ENCODE measurements around the gene UNC119B.

The UNC119B gene

GRCh38 chr12:120678572-120678971 lies 31.7 kb upstream of the UNC119B start:
- ChIA-PET POLR2A (ENCODE audit: low non-redundant PET) (no interaction called here), CTCF (interaction anchor here (1.5 kb wide), 1 partner anchor 30 kb away, joined by 8 read pairs; no protein-coding TSS in a partner anchor)
- no peak for DNase-seq (ENCODE audit: low spot score)
- no peak overlapping the region for H3K27ac ChIP-seq
- TF ChIP-seq, protein P1, sequence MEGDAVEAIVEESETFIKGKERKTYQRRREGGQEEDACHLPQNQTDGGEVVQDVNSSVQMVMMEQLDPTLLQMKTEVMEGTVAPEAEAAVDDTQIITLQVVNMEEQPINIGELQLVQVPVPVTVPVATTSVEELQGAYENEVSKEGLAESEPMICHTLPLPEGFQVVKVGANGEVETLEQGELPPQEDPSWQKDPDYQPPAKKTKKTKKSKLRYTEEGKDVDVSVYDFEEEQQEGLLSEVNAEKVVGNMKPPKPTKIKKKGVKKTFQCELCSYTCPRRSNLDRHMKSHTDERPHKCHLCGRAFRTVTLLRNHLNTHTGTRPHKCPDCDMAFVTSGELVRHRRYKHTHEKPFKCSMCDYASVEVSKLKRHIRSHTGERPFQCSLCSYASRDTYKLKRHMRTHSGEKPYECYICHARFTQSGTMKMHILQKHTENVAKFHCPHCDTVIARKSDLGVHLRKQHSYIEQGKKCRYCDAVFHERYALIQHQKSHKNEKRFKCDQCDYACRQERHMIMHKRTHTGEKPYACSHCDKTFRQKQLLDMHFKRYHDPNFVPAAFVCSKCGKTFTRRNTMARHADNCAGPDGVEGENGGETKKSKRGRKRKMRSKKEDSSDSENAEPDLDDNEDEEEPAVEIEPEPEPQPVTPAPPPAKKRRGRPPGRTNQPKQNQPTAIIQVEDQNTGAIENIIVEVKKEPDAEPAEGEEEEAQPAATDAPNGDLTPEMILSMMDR (conservative IDR thresholded peaks at IDR 0.05; ENCODE audit: low read depth), result no peak

DNA sequence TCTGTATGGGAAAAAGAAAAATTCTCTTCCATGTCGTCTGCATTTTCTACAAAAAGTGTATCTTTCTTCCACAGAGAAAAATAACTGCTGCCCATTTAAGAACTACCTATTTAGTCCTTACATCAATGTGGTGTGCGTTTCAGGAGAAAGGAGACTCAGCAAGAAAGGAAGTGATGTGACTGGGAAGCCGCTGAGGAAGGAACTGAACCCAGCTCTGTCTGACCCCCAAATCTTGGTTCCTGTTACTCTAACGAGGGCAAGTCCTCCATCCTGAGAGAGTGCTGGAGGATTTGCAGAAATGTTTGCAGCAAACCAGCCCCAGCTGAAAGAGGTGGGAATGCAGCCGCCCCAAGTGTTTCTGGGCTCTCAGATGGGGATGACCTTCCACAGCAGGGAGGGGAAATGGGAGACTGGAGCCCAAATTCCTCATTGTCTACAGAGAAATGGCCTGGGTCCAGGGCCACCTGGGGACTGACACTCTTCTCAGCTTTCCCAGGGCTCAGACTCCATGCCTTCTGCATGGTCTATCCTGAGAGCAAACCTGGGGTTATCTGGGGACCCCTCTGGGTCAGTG lies 30.0 kb upstream of the UNC119B start:
- CTCF ChIA-PET, result no interaction called here
- no peak overlapping the region for H3K27ac ChIP-seq
- POLR2A ChIA-PET (ENCODE audit: low non-redundant PET), result no interaction called here
- no peak for DNase-seq (ENCODE audit: low spot score)
- TF ChIP-seq, protein P1 (conservative IDR thresholded peaks at IDR 0.05; ENCODE audit: low read depth), result no peak

DNA sequence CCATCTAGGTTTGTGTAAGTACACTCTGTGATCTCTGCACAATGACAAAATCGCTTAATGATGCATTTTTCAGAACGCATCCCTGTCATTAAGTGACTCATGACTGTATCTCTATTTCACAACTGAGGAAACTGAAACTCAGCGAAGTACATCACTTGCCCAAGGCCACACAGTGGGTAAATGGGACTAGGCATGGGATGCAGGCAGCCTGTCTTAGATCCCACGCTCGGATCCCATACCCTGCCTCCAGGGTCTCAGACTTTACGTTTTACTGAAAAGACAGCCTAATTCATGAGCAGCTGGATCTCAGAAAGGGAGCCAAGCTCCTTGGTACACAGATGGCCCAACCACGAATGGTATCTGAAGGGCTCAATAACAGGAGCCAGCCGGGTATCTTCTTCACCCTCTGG lies 25.7 kb upstream of the UNC119B start:
- CTCF ChIA-PET, result interaction anchor here (1.0 kb wide), 1 partner anchor 36 kb away, joined by 4 read pairs; no protein-coding TSS in a partner anchor
- peak overlapping the region; percentile 51 for H3K27ac ChIP-seq
- POLR2A ChIA-PET (ENCODE audit: low non-redundant PET), result no interaction called here
- TF ChIP-seq, protein P1 (conservative IDR thresholded peaks at IDR 0.05; ENCODE audit: low read depth), result no peak
- DNase-seq (ENCODE audit: low spot score), result no peak

DNA sequence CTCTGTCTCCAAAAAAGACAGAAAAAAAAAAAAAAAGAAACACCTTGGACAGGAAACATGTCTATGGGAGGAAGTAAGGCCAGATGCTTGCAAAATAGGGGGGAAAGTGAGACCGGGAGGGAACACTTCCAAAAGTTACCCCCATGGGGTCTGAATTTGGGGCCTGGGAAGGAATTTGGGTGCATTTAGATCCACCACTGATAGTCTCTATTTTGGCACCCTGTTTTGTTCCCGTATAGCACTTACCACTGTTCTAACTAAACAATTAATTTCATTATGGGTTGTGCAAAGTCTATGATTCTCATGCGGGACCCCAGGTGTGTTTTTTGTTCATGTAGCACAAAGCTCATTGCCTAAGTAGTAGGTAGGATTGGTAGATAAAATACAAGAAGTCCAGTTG lies 24.7 kb upstream of the UNC119B start:
- CTCF ChIA-PET, result interaction anchor here (0.6 to 0.7 kb wide), 2 partner anchors 358 to 716 kb away, joined by 3 to 7 read pairs; partner anchors contain the start of gene PLA2G1B
- POLR2A ChIA-PET (ENCODE audit: low non-redundant PET), result no interaction called here
- H3K27ac ChIP-seq, result no peak overlapping the region; the same call in 1 of the 2 replicates
- DNase-seq (ENCODE audit: low spot score), result no peak
- TF ChIP-seq, protein P1 (conservative IDR thresholded peaks at IDR 0.05; ENCODE audit: low read depth), result no peak

GRCh38 chr12:120686151-120686689 lies 24.0 kb upstream of the UNC119B start:
- peak; percentile 97 for DNase-seq (ENCODE audit: low spot score)
- TF ChIP-seq, protein P1 (conservative IDR thresholded peaks at IDR 0.05; ENCODE audit: low read depth), result no peak
- CTCF ChIA-PET, result interaction anchor here (0.5 to 0.6 kb wide), 3 partner anchors 36 to 322 kb away, joined by 3 to 4 read pairs (median 4); no protein-coding TSS in a partner anchor
- POLR2A ChIA-PET (ENCODE audit: low non-redundant PET), result no interaction called here
- H3K27ac ChIP-seq, result peak overlapping the region; percentile 94

GRCh38 chr12:120686690-120687577 lies 23.3 kb upstream of the UNC119B start, which contains the start of gene MLEC:
TSS of gene MLEC (plus strand) at chr12:120687149. CDS start at chr12:120687297, 148 bp downstream.
- CTCF ChIA-PET, result interaction anchor here (0.5 to 0.6 kb wide), 4 partner anchors 37 to 322 kb away, joined by 3 to 4 read pairs (median 4); no protein-coding TSS in a partner anchor
- DNase-seq (ENCODE audit: low spot score), result peak; percentile 100
- peak within 1 kb of the TSS; percentile 94 for H3K27ac ChIP-seq
- POLR2A ChIA-PET (ENCODE audit: low non-redundant PET), result no interaction called here
- TF ChIP-seq, protein P1 (conservative IDR thresholded peaks at IDR 0.05; ENCODE audit: low read depth), result no peak

Data from RWPE1 (cell line).